Right atrium auricular region (tissue), 2 donors: ENCODE results near the gene TIMM44. TPM values are rescaled to one million over a fixed set of nuclear protein-coding genes. Genes with fewer than 3 reads are reported as not detected.

Experiments used
- DNase-seq: peaks from one replicate; pipeline ENCODE4 v3.0.0-alpha.2; 2019; ENCODE audit warnings: low spot score
- H3K27ac ChIP-seq, 2 donors: fragments of 200-600 bp; sonication (generic); 1 replicate in 1 of 2; 2 replicates in 1 of 2; pipeline ENCODE4 v1.5.1; 2016 to 2019
- H3K27me3 ChIP-seq, 2 donors: fragments of 200-600 bp; sonication (generic); one replicate each; pipeline versions ENCODE4 v1.5.1 to v1.6.0; 2017 to 2019
- H3K36me3 ChIP-seq: fragments of 200-600 bp; sonication (generic); one replicate; pipeline ENCODE4 v1.5.1; 2016
- H3K4me1 ChIP-seq, 2 donors: fragments of 200-600 bp; sonication (generic); one replicate each; pipeline versions ENCODE4 v1.5.1 to v1.6.0; 2017 to 2019
- H3K4me3 ChIP-seq, 2 donors: fragments of 200-600 bp; sonication (generic); 1 replicate in 1 of 2; 2 replicates in 1 of 2; pipeline ENCODE4 v1.5.1; 2017 to 2019; ENCODE audit warnings: mild to moderate bottlenecking in 1 of 2, moderate library complexity in 1 of 2
- H3K9me3 ChIP-seq, 2 donors: fragments of 200-600 bp; sonication (generic); one replicate each; pipeline ENCODE4 v1.5.1; 2019
- CTCF ChIP-seq, 2 donors: fragments of 200-600 bp; sonication (generic); IDR thresholded peaks; one replicate each; pipeline ENCODE4 v1.5.1; 2019; ENCODE audit warnings: antibody characterized with exemption in 2 of 2
- total RNA-seq, 2 donors: library from RNA; depleted of rRNA; stranded (reverse); fragments of >200 nt; gene quantifications; one replicate each; pipeline ENCODE4 v1.1.0, GENCODE V29; 2016

TIMM44 gene
- total RNA-seq, 2 donors from 2014 or later, result 49.1 to 64.1 TPM

- H3K27me3 ChIP-seq, result peaks cover 0 to 15% of the 10 kb centered on the region in 2 donors
- no peak overlapping the region for H3K4me3 ChIP-seq
- no peak for DNase-seq
- H3K4me1 ChIP-seq, result peaks cover 0 to 27% of the 10 kb centered on the region in 2 donors
- TF ChIP-seq CTCF (IDR thresholded peaks at IDR 0.05), result no peak
- H3K9me3 ChIP-seq, result no peaks in the 10 kb centered on the region
- no peak overlapping the region for H3K27ac ChIP-seq
- H3K36me3 ChIP-seq, result peaks cover 36% of the 10 kb centered on the region
These were observed 29.4 kb downstream of the TIMM44 start for GRCh38 chr19:7914099-7914498.

DNA sequence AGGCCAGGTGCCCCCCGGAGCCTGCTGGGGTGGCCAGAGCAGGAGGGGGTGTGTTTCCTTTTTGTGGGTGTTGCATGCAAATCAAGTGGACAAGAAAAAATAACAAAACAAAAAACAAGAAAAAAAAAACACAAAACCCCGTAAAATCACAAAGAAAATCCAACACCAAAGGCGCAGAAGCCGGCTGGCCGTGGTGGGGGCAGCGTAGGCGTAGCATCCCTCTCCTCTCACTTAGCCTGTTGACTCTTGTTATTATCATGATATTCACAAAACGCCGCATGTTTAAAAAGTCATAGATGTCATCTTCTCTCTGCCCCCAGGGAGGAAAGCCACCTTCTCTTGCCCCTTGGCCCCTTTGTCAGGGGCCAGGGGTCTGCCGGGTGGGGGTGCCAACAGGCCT is 29.8 kb downstream of the TIMM44 start:
- Histone ChIP-seq H3K27ac (no peak overlapping the region), H3K36me3 (peaks cover 36% of the 10 kb centered on the region), H3K27me3 (peaks cover 0 to 15% of the 10 kb centered on the region in 2 donors), H3K4me1 (peaks cover 0 to 26% of the 10 kb centered on the region in 2 donors), H3K9me3 (no peaks in the 10 kb centered on the region), H3K4me3 (no peak overlapping the region)
- TF ChIP-seq CTCF (IDR thresholded peaks at IDR 0.05), result no peak
- no peak for DNase-seq

DNA sequence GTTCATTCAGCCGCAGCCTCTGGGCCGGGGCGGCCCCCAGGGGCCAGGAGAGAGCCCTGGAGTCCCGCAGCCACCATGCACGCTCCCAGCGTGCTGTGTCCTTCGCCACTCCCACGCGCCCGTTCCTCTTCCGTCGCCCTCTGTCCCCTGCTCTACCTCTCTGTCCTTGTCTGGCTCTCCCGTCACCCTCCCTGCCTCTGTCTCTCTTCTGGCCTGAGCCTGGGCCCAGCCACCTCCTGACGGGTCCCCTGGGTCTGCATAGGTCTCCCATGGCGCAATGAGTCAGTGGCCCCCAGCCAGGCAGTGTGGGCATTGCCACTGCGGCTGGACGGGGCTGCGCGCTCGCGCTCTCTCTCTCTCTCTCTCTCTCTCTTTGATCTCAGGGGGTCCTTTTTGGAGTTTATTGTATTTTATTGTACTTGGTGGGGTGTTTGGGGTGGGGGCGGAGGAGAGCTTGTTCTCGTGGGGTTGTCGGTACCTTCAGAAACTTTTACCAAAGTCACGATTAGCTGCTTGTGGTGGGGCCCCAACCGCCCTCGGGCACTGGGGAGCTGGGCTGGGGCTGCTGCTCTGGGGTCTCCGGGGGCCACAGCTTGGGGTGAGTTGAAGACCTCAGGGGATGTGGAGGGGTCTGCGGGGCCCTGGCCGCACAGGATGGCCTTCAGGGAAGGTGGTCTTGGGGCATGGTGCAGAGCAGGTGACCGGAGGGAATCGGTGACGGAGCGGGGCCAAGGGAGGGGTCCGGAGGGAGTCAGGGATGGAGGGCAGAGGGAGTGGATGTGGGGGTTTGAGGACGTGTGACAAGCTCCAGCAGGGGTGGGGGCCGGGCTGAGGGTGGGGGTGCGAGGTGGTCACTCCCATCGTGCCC is 30.5 kb downstream of the TIMM44 start:
- no peak for TF ChIP-seq CTCF (IDR thresholded peaks at IDR 0.05)
- H3K9me3 ChIP-seq, result no peaks in the 10 kb centered on the region
- H3K36me3 ChIP-seq, result peaks cover 36% of the 10 kb centered on the region
- peaks cover 0 to 12% of the 10 kb centered on the region in 2 donors for H3K27me3 ChIP-seq
- peaks cover 0 to 32% of the 10 kb centered on the region in 2 donors for H3K4me1 ChIP-seq
- no peak overlapping the region for H3K27ac ChIP-seq
- DNase-seq, result no peak
- H3K4me3 ChIP-seq, result no peak overlapping the region

GRCh38 chr19:7912144-7912696 is 31.2 kb downstream of the TIMM44 start:
- DNase-seq, result no peak
- TF ChIP-seq CTCF (IDR thresholded peaks at IDR 0.05), result no peak
- Histone ChIP-seq H3K9me3 (no peaks in the 10 kb centered on the region), H3K4me3 (no peak overlapping the region), H3K4me1 (peaks cover 0 to 32% of the 10 kb centered on the region in 2 donors), H3K27ac (no peak overlapping the region), H3K27me3 (peaks cover 0 to 6% of the 10 kb centered on the region in 2 donors), H3K36me3 (peaks cover 36% of the 10 kb centered on the region)

- TF ChIP-seq CTCF (IDR thresholded peaks at IDR 0.05), result no peak
- no peak overlapping the region for H3K4me3 ChIP-seq
- peaks cover 0 to 6% of the 10 kb centered on the region in 2 donors for H3K27me3 ChIP-seq
- peaks cover 0 to 31% of the 10 kb centered on the region in 2 donors for H3K4me1 ChIP-seq
- no peak for DNase-seq
- peaks cover 39% of the 10 kb centered on the region for H3K36me3 ChIP-seq
- H3K27ac ChIP-seq, result no peak overlapping the region
- H3K9me3 ChIP-seq, result no peaks in the 10 kb centered on the region
These were observed 31.8 kb downstream of the TIMM44 start for GRCh38 chr19:7911508-7912143.
